GM13976 (cell line): ENCODE results near the gene CBFA2T2.
"Not testable (repeated sequence)": the region's sequence is repeated elsewhere in the genome, so short reads cannot be mapped to it uniquely, and the experiment has no call there.

Experiments
- DNase-seq: peaks from one replicate; pipeline ENCODE4 v3.0.0; 2012; ENCODE audit warnings: low spot score
- CTCF ChIP-seq: IDR thresholded peaks from 2 replicates; pipeline ENCODE4 v1.5.1; 2012; ENCODE audit warnings: borderline replicate concordance, mild to moderate bottlenecking; ENCODE audit not compliant: insufficient read depth; ENCODE audit errors: extremely low read depth, missing control alignments, control extremely low read depth
- in situ Hi-C: fragments of 300-500 bp; cut with MboI; formaldehyde crosslinking; loops from one replicate; pipeline ENCODE4 v1.12.0; 2022; ENCODE audit warnings: low sequenced_read_pairs, mixed read lengths, inconsistent platforms; ENCODE audit not compliant: unreplicated experiment

Gene CBFA2T2

DNA sequence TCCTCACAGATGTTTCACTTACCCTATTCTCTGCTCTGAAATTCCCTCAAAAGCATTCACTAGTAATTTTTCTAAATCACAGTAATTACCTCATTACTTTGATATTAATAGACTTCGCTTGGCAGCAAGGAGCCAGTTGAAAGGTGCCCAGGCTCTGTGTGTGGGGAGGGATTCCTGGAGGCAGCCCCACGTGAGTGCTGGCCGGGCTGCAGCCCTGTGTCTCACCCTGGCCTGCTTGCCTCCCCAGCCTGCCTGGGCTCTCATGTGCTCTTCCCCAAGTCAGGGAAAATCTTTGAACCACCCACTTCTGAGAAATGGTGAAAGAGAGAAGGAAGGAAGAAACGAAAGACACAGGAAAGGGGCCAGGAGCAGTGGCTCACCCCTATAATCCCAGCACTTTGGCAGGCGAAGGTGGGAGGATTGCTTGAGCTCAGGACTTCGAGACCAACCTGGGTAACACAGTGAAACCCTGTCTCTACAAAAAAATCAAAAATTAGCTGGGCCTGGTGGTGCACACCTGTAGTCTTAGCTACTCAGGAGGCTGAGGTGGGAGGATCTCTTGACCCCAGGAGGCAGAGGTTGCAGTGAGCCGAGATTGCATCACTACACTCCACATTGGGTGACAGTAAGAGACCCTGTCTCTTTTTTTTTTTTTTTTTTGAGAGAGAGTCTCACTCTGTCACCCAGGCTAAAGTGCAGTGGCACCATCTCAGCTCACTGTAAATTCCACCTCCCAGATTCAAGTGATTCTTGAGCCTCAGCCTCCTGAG lies 26.4 kb upstream of the CBFA2T2 start:
- in situ Hi-C loops, result no loop called here

GRCh38 chr20:33464759-33465158 lies 25.1 kb upstream of the CBFA2T2 start:
- in situ Hi-C loops, DNase-seq: not testable (repeated sequence)

More for the DNA sequence above, 26.4 kb upstream of the CBFA2T2 start:
- DNase-seq, result no peak
- TF ChIP-seq CTCF, result no peak

- DNase-seq, result no peak
- in situ Hi-C loops, result no loop called here
- TF ChIP-seq CTCF, result no peak
Measured at GRCh38 chr20:33465481-33466302, 24.2 kb upstream of the CBFA2T2 start.

DNA sequence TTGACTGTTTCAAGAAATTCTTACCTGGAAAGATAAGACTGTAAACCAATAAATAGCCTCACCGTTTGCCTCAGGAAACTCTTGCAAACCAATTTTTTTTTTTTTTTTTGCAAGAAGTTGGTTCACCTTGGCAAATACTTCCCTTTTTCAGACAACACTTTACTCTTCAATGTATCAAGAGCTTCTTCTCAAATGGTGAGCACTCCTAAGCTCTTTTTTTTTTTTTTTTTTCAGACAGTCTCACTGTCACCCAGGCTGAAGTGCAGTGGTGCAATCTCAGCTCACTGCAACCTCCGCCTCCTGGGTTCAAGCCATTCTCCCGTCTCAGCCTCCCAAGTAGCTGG lies 23.6 kb upstream of the CBFA2T2 start:
- no peak for DNase-seq
- in situ Hi-C loops, result no loop called here
- TF ChIP-seq CTCF, result no peak

DNA sequence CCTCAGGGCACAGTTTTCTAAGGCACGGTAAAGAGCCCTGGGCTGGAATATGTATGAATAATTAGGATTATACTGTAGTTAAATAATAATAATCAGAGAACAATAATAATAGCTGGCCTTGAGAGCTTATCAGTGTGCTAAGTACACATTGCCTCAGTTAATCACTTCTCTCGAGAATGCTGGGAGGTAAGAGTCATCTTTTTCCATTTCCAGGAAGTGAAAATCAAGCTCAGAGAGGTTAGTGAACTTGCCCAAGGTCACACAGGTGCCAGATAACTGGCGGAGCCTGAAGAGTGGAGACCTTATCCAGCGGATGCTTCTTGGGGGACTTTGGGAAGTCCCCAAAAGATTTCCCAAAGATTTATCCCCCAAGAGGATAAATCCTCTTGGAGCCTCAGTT lies 19.4 kb upstream of the CBFA2T2 start:
- no peak for DNase-seq
- no peak for TF ChIP-seq CTCF
- in situ Hi-C loops, result no loop called here

DNA sequence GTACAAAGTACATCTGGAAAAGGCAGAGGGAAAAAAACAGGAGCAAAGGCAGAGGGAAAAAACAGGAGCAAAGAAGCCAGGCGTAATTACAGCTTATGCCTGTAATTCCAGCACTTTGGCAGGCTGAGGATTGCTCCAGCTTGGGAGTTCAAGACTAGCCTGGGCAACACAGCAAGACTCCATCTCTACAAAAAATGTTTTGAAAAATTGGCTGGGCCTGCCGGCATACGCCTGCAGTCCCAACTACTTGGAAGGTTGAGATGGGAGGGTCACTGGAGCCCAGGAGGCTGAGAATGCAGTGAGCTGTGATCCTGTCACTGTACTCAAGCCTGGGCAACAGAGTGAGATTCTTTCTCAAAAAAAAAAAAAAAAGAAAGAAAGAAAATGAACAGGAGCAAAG lies 19.0 kb upstream of the CBFA2T2 start:
- no peak for TF ChIP-seq CTCF
- no peak for DNase-seq
- in situ Hi-C loops, result no loop called here

- no peak for DNase-seq
- no peak for TF ChIP-seq CTCF
- in situ Hi-C loops, result no loop called here
Measured at GRCh38 chr20:33472868-33473435, 16.9 kb upstream of the CBFA2T2 start.
